HG02642 (cell line): ENCODE results near the gene ZNF587B.
"Not testable (repeated sequence)": the region's sequence is repeated elsewhere in the genome, so short reads cannot be mapped to it uniquely, and the experiment has no call there.

ENCODE experiments used
- ATAC-seq: cut with Tn5 transposase; IDR thresholded peaks from one replicate; pipeline ENCODE4 v1.9.1; 2021; ENCODE audit warnings: mild to moderate bottlenecking; ENCODE audit not compliant: unreplicated experiment, poor library complexity

ZNF587B gene

GRCh38 chr19:57862351-57862750 lies 32.3 kb downstream of the ZNF587B start:
- not testable (repeated sequence) for ATAC-seq

GRCh38 chr19:57867868-57868492 lies 37.9 kb downstream of the ZNF587B start:
- ATAC-seq, result no peak

GRCh38 chr19:57869655-57870054 lies 39.6 kb downstream of the ZNF587B start:
- ATAC-seq, result not testable (repeated sequence)

GRCh38 chr19:57870225-57870624 lies 40.1 kb downstream of the ZNF587B start:
- ATAC-seq, result no peak

- ATAC-seq, result no peak
These were observed 42.4 kb downstream of the ZNF587B start for GRCh38 chr19:57872450-57872849.

GRCh38 chr19:57873883-57874799 lies 44.0 kb downstream of the ZNF587B start:
- ATAC-seq, result not testable (repeated sequence)

- ATAC-seq, result no peak
These were observed 55.9 kb downstream of the ZNF587B start for GRCh38 chr19:57886046-57886445.

- no peak for ATAC-seq
These were observed 57.3 kb downstream of the ZNF587B start for GRCh38 chr19:57887195-57887941.

- ATAC-seq, result no peak
These were observed 58.0 kb downstream of the ZNF587B start for GRCh38 chr19:57888107-57888559.

- ATAC-seq, result peak; percentile 78
These were observed 58.6 kb downstream of the ZNF587B start, which contains the start of gene ZNF814 for GRCh38 chr19:57888560-57889231. TSS of gene ZNF814 (minus strand) at chr19:57889037. CDS start at chr19:57888802, 235 bp downstream.

- not testable (repeated sequence) for ATAC-seq
These were observed 60.6 kb downstream of the ZNF587B start for GRCh38 chr19:57890706-57891105.
